Measurements from ENCODE around the gene NTRK2. TPM values are rescaled to one million over a fixed set of nuclear protein-coding genes. Genes with fewer than 3 reads are reported as not detected.

NTRK2 gene
- total and polyA plus RNA-seq, 2 experiments from 2014 or later: 0.03 TPM; not detected in 1

DNA sequence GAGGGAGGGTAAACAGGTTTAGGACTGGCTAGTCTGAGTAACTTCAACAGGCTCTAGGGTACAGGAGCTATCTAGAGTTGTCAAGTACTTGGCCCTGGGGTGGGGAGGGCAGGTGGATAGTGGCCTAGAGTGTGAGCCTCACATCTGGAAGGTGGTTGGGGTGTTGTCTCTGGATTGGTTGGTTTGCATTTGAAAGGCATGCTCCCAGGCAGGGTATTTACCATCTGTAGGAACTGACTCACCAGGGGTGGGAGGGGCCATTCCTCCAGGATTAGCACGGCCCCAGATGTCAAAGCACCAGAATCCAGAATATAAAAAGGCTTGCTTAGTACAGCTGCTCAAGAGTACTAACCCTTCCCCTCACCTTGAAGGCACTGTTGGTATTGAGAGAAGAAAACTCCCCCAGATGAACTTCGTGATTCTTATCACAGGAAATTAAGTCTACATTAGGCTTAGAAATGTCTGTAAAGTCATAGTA lies 193.3 kb downstream of the NTRK2 start (continued):
- TF ChIP-seq, protein P1, sequence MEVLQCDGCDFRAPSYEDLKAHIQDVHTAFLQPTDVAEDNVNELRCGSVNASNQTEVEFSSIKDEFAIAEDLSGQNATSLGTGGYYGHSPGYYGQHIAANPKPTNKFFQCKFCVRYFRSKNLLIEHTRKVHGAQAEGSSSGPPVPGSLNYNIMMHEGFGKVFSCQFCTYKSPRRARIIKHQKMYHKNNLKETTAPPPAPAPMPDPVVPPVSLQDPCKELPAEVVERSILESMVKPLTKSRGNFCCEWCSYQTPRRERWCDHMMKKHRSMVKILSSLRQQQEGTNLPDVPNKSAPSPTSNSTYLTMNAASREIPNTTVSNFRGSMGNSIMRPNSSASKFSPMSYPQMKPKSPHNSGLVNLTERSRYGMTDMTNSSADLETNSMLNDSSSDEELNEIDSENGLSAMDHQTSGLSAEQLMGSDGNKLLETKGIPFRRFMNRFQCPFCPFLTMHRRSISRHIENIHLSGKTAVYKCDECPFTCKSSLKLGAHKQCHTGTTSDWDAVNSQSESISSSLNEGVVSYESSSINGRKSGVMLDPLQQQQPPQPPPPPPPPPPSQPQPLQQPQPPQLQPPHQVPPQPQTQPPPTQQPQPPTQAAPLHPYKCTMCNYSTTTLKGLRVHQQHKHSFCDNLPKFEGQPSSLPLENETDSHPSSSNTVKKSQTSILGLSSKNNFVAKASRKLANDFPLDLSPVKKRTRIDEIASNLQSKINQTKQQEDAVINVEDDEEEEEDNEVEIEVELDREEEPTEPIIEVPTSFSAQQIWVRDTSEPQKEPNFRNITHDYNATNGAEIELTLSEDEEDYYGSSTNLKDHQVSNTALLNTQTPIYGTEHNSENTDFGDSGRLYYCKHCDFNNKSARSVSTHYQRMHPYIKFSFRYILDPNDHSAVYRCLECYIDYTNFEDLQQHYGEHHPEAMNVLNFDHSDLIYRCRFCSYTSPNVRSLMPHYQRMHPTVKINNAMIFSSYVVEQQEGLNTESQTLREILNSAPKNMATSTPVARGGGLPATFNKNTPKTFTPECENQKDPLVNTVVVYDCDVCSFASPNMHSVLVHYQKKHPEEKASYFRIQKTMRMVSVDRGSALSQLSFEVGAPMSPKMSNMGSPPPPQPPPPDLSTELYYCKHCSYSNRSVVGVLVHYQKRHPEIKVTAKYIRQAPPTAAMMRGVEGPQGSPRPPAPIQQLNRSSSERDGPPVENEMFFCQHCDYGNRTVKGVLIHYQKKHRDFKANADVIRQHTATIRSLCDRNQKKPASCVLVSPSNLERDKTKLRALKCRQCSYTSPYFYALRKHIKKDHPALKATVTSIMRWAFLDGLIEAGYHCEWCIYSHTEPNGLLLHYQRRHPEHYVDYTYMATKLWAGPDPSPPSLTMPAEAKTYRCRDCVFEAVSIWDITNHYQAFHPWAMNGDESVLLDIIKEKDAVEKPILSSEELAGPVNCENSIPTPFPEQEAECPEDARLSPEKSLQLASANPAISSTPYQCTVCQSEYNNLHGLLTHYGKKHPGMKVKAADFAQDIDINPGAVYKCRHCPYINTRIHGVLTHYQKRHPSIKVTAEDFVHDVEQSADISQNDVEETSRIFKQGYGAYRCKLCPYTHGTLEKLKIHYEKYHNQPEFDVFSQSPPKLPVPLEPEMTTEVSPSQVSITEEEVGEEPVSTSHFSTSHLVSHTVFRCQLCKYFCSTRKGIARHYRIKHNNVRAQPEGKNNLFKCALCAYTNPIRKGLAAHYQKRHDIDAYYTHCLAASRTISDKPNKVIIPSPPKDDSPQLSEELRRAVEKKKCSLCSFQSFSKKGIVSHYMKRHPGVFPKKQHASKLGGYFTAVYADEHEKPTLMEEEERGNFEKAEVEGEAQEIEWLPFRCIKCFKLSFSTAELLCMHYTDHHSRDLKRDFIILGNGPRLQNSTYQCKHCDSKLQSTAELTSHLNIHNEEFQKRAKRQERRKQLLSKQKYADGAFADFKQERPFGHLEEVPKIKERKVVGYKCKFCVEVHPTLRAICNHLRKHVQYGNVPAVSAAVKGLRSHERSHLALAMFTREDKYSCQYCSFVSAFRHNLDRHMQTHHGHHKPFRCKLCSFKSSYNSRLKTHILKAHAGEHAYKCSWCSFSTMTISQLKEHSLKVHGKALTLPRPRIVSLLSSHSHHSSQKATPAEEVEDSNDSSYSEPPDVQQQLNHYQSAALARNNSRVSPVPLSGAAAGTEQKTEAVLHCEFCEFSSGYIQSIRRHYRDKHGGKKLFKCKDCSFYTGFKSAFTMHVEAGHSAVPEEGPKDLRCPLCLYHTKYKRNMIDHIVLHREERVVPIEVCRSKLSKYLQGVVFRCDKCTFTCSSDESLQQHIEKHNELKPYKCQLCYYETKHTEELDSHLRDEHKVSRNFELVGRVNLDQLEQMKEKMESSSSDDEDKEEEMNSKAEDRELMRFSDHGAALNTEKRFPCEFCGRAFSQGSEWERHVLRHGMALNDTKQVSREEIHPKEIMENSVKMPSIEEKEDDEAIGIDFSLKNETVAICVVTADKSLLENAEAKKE (CRISPR knock-in tag; IDR thresholded peaks at IDR 0.05): peak; percentile 94
- peak; percentile 75 for TF ChIP-seq ZNF114 (CRISPR knock-in tag; IDR thresholded peaks at IDR 0.05)
- TF ChIP-seq, protein P2, sequence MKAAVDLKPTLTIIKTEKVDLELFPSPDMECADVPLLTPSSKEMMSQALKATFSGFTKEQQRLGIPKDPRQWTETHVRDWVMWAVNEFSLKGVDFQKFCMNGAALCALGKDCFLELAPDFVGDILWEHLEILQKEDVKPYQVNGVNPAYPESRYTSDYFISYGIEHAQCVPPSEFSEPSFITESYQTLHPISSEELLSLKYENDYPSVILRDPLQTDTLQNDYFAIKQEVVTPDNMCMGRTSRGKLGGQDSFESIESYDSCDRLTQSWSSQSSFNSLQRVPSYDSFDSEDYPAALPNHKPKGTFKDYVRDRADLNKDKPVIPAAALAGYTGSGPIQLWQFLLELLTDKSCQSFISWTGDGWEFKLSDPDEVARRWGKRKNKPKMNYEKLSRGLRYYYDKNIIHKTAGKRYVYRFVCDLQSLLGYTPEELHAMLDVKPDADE (IDR thresholded peaks at IDR 0.05): no peak
- no peak for TF ChIP-seq POLR2AphosphoS5 (IDR thresholded peaks at IDR 0.05; ENCODE audit: low read depth)
- TF ChIP-seq NANOG (IDR thresholded peaks at IDR 0.05; ENCODE audit: borderline replicate concordance): no peak
- TF ChIP-seq STAT1 (IDR thresholded peaks at IDR 0.05; ENCODE audit: unreplicated experiment): no peak

DNA sequence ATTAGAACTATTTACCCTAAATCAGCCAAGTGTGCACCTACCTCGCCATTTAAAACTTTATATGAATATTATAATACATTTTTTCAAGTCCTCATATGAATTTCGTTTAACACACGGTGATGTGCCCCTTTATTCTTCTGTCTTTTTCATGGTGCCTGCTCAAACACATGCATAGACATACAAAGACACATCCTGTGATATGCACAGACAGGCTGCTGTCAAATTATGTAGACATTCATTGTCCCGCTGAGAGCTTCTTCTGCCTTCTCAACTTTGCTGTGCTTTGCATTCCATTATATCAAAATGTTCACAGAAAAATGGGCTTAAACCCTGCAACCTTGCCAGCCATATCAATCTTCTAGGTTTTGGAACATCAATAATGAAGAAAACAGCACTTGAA lies 193.8 kb downstream of the NTRK2 start:
- H3K36me3 Mint-ChIP-seq (ENCODE audit: low read depth): no peaks in the 10 kb centered on the region
- H3K4me3 Mint-ChIP-seq: no peak overlapping the region
- H3K9me2 ChIP-seq (ENCODE audit: insufficient read depth): peaks cover 18% of the 10 kb centered on the region; the same call in 1 of the 2 replicates
- H3K4me1 Mint-ChIP-seq: peaks cover 57% of the 10 kb centered on the region
- no peak overlapping the region for H3K27ac Mint-ChIP-seq
- H3K27ac ChIP-seq (ENCODE audit: low read depth): no peak overlapping the region
- no peak overlapping the region for H3K4me3 ChIP-seq
- no peaks in the 10 kb centered on the region for H3K79me2 ChIP-seq (replicated peaks; ENCODE audit: insufficient read depth)
- no peak overlapping the region; the same call in 1 of the 2 replicates for H2AFZ ChIP-seq
- no peaks in the 10 kb centered on the region for H3F3A ChIP-seq (replicated peaks; ENCODE audit: low read depth)
- no peaks in the 10 kb centered on the region for H3K27me3 ChIP-seq (ENCODE audit: insufficient read depth)
- peaks cover 36% of the 10 kb centered on the region for H3K4me1 ChIP-seq (ENCODE audit: insufficient read depth)
- H4K20me1 ChIP-seq (replicated peaks; ENCODE audit: insufficient read depth): no peaks in the 10 kb centered on the region
- H3K9me3 Mint-ChIP-seq: no peaks in the 10 kb centered on the region
- no peaks in the 10 kb centered on the region for H3K36me3 ChIP-seq (ENCODE audit: insufficient read depth)
- peak overlapping the region; percentile 46 for H3K4me2 ChIP-seq
- no peak for DNase-seq (ENCODE audit: low spot score)
- no peak for ATAC-seq
- peaks cover 10% of the 10 kb centered on the region for H3K27me3 Mint-ChIP-seq (ENCODE audit: insufficient read depth, low read depth, poor library complexity)
- TF ChIP-seq, protein P3, sequence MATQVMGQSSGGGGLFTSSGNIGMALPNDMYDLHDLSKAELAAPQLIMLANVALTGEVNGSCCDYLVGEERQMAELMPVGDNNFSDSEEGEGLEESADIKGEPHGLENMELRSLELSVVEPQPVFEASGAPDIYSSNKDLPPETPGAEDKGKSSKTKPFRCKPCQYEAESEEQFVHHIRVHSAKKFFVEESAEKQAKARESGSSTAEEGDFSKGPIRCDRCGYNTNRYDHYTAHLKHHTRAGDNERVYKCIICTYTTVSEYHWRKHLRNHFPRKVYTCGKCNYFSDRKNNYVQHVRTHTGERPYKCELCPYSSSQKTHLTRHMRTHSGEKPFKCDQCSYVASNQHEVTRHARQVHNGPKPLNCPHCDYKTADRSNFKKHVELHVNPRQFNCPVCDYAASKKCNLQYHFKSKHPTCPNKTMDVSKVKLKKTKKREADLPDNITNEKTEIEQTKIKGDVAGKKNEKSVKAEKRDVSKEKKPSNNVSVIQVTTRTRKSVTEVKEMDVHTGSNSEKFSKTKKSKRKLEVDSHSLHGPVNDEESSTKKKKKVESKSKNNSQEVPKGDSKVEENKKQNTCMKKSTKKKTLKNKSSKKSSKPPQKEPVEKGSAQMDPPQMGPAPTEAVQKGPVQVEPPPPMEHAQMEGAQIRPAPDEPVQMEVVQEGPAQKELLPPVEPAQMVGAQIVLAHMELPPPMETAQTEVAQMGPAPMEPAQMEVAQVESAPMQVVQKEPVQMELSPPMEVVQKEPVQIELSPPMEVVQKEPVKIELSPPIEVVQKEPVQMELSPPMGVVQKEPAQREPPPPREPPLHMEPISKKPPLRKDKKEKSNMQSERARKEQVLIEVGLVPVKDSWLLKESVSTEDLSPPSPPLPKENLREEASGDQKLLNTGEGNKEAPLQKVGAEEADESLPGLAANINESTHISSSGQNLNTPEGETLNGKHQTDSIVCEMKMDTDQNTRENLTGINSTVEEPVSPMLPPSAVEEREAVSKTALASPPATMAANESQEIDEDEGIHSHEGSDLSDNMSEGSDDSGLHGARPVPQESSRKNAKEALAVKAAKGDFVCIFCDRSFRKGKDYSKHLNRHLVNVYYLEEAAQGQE (IDR thresholded peaks at IDR 0.05; ENCODE audit: unreplicated experiment): no peak
- TF ChIP-seq CREB1 (CRISPR knock-in tag; IDR thresholded peaks at IDR 0.05; ENCODE audit: low read depth): no peak
- TF ChIP-seq ZNF114 (CRISPR knock-in tag; IDR thresholded peaks at IDR 0.05): no peak
- TF ChIP-seq STAT1 (IDR thresholded peaks at IDR 0.05; ENCODE audit: unreplicated experiment): no peak
- TF ChIP-seq, protein P4, sequence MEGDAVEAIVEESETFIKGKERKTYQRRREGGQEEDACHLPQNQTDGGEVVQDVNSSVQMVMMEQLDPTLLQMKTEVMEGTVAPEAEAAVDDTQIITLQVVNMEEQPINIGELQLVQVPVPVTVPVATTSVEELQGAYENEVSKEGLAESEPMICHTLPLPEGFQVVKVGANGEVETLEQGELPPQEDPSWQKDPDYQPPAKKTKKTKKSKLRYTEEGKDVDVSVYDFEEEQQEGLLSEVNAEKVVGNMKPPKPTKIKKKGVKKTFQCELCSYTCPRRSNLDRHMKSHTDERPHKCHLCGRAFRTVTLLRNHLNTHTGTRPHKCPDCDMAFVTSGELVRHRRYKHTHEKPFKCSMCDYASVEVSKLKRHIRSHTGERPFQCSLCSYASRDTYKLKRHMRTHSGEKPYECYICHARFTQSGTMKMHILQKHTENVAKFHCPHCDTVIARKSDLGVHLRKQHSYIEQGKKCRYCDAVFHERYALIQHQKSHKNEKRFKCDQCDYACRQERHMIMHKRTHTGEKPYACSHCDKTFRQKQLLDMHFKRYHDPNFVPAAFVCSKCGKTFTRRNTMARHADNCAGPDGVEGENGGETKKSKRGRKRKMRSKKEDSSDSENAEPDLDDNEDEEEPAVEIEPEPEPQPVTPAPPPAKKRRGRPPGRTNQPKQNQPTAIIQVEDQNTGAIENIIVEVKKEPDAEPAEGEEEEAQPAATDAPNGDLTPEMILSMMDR (conservative IDR thresholded peaks at IDR 0.05; ENCODE audit: low read depth in 2 of 2): no peak
- TF ChIP-seq EZH2 (IDR thresholded peaks at IDR 0.05; ENCODE audit: low read depth, unreplicated experiment): no peak
- no peak for TF ChIP-seq JUNB (IDR thresholded peaks at IDR 0.05; ENCODE audit: unreplicated experiment)
- TF ChIP-seq POLR2AphosphoS5 (IDR thresholded peaks at IDR 0.05; ENCODE audit: low read depth): no peak
- no peak for TF ChIP-seq NANOG (IDR thresholded peaks at IDR 0.05; ENCODE audit: borderline replicate concordance)
- TF ChIP-seq ZNF331 (CRISPR knock-in tag; IDR thresholded peaks at IDR 0.05; ENCODE audit: low read depth): no peak

All from GM23338 (cell line).